Left renal cortex interstitium (tissue), 4 donors: ENCODE measurements around the gene BRD7. TPM values are rescaled to one million over a fixed set of nuclear protein-coding genes. Genes with fewer than 3 reads are reported as not detected.

Source experiments
- DNase-seq, 4 donors: peaks; one replicate each; pipeline ENCODE4 v3.0.0-alpha.2; 2013; ENCODE audit warnings: low read depth in 4 of 4, low spot score in 2 of 4, missing footprints in 1 of 4
- polyA plus RNA-seq, 4 donors: library from polyadenylated mRNA; unstranded; fragments of 120-200 nt; gene quantifications; one replicate each; pipeline ENCODE4 v1.2.1, GENCODE V29; 2013; ENCODE audit not compliant: insufficient read length in 4 of 4

Gene BRD7
- polyA plus RNA-seq, 4 donors = 99.9 to 134 (median 106) TPM

DNA sequence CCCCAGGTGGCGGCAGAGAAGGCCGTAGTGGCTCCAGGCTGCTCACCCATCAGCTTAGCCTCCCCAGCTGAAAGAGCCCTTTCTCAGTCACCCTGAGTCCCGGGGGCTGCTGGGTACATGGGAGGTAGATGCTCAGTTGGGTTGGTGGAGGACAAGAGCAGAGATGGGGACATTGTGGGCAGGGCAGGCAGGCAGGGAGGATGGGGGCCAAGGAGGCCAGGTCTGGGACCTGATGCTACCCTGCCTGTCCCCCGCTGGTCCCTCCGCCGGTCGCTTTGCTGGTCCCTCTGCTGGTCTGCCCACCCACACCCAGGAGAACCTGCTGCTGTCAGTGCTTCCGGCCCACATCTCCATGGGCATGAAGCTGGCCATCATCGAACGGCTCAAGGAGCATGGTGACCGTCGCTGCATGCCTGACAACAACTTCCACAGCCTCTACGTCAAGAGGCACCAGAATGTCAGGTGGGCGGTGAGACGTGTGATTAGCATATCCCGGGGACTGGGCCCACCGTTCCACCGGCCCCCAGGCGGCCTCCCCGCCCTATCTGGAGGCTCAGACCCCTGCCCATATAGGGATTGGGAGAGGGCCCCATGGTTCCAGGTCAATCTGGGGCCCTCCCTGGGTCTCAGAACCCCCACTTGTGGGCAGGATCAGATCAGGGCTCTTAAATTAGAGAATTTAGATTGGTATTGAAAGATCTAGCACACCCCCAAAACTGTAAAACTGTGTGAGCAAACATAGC lies 75.6 kb downstream of the BRD7 start:
- no peak for DNase-seq

DNA sequence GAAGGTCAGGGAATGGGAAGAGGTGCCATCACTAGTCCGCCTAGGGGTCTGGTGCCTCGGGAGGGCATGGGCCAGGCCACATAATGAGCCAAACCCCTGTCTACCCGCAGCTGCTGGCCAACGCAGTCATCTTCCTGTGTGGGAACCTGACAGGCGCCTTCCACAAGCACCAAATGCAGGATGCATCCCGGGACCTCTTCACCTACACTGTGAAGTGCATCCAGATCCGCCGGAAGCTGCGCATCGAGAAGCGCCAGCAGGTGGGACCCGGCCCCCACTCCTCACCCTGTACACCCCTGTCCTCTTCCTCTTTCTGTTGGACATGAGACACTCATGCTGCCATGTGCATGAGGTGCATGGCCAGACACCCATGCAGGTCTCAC lies 76.2 kb downstream of the BRD7 start:
- DNase-seq = no peak

DNA sequence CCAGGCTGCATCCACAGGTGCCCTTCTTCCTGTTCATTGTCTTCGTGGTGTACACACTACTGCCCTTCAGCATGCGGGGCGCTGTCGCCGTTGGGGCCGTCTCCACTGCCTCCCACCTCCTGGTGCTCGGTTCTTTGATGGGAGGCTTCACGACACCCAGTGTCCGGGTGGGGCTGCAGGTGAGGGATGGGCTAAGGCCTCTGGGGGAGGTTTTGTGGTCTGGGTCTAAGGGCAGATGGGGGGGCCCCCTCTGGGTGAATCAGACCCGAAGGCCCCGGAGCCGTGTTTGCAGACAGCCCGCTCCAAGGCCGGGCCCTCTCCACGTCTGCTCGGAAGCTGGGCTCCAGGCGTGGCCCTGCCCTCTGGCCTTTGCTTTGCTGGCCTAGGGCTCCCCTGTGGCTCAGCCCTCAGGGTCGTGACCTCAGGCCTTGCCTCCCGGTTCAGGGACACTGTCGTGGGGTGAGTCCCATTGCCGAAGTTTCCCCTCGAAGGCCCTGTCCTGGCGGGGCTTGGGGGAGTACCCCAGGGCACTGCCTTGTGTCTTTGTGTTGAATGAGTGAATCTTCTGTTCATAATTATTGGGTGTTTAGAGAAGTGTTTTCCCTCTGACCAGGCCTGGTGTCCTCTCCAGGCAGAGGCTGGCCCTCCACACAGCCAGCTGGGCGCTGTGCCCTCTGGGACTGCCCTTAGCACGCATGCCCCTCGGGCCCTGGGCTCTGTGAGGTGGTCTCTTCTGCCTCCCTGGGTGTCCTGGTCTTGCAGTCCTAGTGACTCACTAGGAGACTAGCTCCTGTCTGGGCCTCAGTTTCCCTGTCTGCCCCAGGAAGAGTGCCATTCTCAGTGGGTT lies 76.8 kb downstream of the BRD7 start:
- DNase-seq = no peak

DNA sequence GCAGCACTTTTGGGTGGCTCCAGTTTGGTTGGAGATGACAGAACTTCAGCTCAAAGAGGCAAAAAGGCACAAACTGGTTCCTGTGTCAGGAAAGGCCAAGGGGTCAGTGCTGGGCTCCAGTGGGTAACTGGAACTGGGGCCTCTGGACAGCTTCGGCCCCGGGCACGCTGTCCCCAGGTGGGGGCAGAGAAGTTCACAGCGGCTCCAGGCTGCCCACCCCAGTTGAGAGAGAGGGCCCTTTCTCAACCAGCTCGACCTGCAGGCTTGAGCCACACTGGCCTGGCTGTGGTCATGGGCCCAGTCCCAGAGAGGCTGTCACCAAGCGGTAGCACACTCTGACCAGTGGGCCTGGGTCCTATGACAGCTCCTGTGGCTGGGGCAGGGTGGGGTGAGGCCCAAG lies 77.9 kb downstream of the BRD7 start:
- DNase-seq = no peak

DNA sequence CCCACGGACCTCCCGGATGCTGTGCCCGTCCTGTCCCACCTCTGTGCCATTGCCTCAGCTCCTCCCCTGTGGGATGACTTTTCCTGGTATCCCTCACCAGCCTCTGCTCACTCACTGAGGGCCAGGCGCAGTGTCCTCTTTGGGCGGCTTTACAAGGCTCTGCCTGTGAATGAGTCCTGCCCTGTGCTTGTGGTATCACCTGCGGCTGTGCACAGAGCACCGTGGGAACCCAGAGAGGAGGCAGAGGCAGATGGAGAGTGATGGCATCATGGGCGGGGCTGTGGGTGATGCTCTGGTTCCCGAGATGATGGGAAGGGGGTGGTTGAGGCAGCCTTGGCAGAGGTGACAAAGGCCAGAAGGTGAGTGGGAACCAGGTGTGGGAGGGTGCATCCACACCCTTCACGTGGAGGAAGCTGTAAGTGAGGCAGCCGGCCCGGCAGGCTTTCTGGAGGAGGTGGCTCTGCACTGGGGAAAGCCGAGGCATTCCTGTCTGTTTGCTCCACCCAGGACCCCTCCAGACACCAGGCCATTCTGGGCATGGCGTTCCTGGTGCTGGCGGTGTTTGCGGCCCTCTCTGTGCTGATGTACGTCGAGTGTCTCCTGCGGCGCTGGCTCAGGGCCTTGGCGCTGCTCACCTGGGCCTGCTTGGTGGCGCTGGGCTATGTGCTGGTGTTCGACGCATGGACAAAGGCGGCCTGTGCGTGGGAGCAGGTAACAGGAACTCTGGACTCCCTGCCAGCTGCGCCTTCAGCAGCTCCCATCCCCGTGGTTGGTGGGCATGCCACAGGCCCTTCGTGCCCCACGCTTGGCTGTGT lies 78.6 kb downstream of the BRD7 start:
- DNase-seq = no peak

DNA sequence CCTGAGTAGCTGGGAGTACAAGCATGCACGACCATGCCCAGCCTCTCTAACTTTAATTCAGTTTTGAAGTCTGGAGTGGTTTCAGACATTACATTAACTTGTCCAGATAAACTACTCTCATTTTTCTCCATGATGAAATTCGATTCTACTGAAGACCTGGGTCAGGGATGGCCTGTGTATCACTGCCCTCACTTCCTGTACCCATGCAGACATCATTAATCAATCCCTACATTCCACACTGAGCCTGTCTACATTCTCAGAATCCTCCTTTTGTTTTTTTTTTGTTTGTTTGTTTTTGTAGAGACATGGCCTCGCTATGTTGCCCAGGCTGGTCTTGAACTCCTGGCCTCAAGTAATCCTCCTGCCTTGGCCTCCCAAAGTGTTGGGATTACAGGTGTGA lies 79.9 kb downstream of the BRD7 start:
- no peak for DNase-seq

DNA sequence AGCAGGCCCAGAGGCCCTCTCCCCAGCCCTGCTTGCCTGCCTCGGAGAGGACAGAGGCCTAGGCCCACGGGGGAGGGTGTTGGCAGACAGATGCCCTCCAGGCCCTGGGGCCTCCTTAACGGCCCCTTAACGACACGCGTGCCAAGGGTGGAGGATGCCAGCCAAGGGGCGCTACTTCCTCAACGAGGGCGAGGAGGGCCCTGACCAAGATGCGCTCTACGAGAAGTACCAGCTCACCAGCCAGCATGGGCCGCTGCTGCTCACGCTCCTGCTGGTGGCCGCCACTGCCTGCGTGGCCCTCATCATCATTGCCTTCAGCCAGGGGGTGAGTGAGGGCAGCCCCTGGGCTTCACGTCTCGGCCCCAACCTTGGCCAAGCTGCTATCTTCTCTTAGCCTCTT lies 80.8 kb downstream of the BRD7 start:
- DNase-seq = no peak

DNA sequence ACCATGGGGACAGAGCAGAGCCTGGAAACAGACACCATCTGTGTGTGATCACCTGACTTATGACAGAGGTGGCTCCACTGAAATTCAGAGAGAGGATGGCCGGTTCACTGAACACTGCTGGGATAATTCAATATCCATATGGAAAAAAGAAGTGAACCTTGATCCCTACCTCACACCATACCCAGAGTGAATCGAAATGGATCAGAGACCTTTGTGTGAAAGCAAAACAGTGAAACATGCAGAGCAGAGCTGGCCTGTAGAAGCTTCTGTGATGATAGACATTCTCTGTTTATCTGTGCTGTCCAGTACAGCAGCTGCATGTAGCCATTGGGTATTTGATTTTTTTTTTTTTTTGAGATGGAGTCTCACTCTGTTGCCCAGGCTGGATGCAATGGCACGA lies 82.1 kb downstream of the BRD7 start:
- DNase-seq = no peak

DNA sequence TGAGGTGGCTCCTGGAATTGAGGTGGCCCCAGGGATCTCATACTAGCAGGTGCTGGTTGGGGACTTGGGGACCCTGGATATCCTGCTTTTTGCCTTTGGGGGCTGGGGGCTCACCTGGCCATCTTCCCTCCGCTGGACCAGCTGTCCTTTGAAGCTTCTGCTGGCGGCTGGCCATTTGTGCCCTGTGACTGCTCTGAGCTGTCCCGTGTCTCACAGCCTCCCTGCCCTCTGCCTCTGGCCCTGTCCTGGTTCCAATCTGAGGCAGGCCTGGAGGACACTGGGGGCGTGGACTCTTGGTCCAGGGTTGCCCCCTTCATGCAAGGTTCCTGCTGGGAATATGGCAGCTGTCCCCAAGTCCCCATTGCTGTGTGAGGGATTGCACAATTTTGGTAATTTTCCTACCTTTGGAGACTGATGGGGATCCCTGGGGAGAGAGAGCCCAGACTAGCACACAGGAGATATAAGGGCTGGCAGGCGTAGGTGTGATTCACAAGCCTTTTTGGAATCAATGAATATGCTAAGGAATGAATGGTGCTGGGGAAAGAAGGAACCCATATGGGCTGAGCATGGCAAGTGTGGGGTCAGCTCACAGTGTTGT lies 83.3 kb downstream of the BRD7 start:
- DNase-seq = no peak

DNA sequence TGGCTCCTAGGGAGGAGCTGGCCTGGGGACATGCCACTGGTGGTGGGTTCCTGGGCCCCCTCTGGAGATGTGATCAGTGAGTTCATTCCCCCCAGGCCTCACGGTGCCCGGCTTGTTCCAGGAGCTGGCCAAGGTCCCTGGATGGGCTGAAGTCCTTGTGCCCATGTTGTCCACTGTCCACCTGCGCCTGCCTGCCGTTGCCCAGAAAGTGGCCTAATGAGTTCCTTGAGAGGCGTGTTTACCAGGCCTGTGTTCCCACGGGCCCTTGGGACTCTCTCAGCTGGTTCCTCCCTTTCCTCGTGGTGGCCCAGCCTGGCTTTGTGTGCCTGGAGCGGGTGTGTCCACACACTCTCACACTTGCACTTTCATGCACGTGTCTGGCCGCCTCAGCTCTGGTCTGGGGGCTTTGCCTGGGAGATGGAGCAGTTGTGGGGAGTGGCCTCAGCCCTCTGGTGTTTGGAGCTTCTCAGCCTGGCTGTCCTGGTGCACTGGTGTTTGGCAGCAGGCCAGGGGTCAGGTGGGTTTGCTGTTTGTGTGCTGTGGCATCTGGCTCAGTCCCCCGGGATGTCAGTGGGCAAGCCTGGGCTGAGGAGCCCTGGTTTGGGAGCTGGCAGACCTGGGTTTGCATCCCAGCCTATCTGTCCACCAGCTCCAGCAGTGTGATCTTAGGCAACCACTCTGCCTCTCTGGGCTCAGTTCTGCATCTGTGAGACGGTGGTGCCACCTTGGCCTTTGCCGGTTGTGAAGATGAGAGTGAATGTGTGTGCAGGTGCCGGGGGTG lies 84.5 kb downstream of the BRD7 start:
- no peak for DNase-seq

DNA sequence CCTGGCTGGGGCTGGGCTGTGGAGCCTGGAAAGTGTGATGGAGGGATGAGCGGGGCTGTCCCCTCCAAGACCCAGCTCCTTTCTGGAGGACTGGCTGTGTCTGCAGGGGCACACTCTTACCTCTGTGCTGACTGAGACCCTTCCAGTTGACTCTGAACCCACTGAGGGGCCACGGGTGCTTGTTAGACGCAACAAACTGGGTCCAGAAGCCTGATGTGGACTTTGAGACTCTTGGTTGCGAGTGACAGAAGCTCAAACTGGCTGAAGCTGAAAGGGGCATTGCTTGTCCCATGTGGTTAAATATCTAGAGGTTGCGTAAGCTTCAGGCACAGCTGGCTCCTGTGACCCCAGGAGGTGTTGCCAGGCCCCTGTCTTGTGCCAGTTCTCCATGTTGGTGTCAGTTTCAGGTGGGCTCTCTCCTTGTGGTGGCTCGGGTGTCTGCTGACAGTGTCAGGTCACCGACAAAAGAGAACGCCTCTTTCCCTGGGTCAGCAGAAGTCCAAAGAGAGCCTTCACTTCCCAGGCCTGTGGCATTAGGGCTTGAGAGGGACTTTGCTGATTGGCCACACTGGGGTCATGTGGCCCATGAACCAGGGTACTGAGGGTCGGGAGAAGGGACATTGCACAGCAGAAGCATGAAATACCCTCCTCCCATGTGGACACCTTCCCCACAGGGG lies 85.7 kb downstream of the BRD7 start:
- DNase-seq = no peak

DNA sequence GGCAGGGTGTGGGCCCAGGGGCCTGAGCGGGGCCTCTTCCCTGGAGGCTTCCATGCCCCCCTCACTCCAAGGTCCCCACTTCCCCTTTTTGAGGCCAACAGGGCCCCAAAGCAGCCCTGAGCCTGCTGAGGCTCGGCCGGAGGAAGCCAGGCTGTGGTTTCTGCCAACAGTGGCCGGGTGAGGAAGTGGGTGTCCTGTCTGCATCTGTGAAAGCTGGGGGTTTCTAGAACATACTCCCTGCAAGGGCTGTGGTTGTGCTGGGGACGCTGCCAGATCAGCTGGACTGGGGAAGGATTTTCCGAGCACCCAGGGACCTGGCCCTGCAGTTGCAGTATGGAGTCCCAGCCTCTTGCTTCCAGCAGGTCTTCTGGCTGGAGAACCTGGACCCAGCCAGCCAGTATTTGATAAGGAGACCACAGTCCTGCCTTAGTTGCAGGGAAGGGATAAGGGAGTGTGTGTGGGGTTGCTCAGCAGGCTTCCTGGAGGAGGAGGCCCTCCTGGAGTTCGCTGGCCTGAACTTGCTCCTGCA lies 86.7 kb downstream of the BRD7 start:
- no peak for DNase-seq

DNA sequence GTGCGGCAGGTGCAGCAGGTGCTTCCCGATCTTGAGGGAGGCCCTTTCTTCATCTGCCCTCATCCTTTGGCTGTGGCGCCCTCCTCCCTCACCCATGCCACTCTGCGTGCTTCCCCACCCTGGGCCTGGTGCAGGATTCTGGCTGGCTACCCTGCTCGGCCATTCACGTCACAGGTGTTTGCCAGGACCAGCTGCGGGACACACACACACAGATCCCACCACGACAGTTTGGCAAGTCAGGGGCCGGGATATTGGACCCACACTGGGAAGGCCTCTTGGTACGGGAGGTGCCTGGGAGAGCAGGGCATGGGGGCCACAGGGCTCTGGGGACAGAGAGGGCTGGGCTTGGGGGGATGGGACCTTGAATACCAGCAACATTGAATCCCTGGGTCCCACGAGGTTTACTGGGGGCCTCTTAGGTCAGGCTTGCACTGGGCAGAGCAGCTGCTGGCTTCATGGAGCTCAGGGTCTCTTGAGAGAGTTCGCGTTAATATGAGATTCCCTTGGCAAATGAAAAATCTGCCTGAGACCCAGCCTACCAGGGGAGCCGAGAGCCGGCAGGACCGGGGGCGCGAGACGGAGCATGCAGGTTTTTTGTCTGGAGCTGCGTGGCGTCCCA lies 87.3 kb downstream of the BRD7 start:
- no peak for DNase-seq

DNA sequence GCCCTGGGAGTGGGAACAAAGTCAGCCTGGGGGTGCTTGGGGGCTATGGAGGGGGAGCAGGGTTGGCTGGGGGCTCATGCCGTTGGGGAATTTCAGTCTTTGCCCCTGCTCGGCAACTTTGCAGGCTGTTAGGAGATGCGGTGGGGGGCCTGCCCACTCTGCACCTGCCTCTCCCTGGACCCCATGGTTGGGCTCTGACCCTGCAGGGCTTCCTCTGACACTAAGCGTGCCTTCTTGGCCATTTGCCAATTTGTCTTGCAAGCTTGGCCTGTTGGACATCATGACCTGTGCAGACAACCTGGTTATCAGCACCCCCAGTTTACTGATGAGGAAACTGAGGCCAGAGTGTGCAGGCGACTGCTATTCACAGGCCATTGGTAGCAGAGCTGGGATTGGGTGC lies 87.9 kb downstream of the BRD7 start:
- DNase-seq = no peak

DNA sequence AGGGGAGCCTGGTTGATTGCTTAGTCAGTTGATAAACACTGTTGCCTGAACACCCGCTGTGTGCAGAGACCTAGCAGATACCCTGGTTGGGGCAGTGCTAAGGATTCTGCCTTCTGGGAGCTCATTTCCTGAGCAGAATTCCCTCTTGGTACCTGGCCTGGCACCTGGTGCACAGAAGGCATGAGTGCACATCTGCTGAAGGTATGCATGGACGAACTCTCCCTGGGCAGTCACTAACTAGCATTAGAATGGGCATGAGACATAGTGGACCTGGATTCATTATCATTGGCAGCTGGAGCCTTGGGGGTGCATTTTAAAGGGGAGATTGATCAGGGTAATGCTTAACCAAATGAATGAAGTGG lies 89.3 kb downstream of the BRD7 start:
- no peak for DNase-seq

DNA sequence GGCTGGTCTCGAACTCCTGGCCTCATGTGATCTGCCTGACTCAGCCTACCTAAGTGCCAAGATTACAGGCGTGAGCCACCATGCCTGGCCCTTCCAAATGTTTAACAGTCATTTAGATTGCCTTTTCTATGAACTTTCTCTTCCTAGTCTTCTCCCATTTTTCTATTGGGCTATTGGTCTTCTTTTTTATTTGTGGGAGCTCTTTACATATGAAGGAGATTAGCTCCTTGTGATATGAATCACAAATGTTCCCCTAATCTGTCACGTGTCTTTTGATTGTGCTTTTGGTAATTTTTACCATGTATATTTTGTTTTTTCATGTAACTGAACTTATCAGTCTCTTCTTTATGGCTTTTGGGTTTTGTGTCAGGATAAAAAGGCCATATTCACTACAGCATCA lies 90.5 kb downstream of the BRD7 start:
- no peak for DNase-seq

DNA sequence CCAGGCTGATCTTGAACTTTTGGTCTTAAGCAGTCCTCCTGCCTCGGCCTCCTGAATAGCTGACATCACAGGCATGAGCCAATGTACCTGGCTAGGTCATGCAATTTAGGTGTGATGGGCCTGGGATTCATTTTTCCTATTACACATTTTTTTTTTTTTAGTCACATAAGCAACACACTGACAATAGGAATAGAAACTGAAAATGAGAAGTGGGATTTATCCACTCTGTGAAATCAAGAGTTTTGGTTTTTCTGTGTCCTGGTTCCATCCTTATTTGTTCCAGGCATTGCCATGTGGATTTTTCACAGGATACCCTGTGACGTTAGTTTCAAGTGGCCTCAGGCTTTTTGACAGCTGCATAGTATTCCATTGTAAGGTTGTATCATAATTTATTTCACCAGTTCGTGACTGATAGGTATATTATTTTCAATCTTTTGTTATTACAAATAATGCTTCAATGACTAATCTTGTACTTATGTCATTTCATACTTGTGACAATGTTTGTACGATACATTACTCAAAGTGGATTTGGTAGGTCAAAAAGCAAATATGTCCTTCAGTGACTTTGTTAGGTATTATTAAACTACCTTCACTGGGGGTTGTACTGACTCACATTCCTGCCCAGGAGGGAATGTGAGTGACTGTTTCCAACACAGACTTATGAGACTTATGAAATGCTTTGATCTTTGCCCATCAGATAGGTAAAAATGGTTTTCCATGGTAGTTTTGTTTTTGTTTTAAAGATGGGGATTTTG lies 91.8 kb downstream of the BRD7 start:
- DNase-seq = no peak

DNA sequence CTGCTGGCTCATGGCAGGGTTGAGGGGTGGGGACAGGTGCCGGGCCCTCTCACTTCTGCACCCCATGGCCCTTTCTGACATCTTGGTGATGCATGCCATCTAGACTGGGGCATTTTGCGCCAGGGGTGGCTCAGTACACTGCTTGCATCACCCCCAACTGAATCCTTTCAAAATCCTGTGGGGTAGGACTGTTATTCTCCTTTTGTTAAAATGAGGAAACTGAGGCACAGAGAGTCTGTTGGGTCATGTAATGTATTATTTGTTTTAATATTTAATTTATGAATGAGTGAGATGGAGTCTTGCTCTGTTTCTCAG lies 92.5 kb downstream of the BRD7 start:
- no peak for DNase-seq
